Endothelial cell of umbilical vein (primary cell): ENCODE data around the gene TM4SF20. TPM values are rescaled to one million over a fixed set of nuclear protein-coding genes. Genes with fewer than 3 reads are reported as not detected.

ENCODE experiments used
- BruUV-seq: library from RNA; stranded (reverse); fragments of 400-500 nt; replicated peaks from 2 replicates; lab custom pipeline; 2021; lab: Mats Ljungman, UMichigan
- CTCF ChIA-PET: fragments of 300-600, 350-600 bp; sonication (Branson Sonifier 250); formaldehyde crosslinking; loops from one replicate; lab custom pipeline; 2021; ENCODE audit warnings: antibody characterized with exemption, inconsistent platforms; lab: Charles Lee
- POLR2A ChIA-PET: fragments of 300-600, 350-600 bp; sonication (Branson Sonifier 250); formaldehyde crosslinking; loops from one replicate; lab custom pipeline; 2021; ENCODE audit warnings: antibody characterized with exemption, inconsistent platforms; lab: Charles Lee
- DNase-seq: peaks from one replicate; pipeline ENCODE4 v3.0.0-alpha.2; 2011; ENCODE audit warnings: low read depth, low spot score
- FAIRE-seq: peaks from 2 replicates; lab custom pipeline; 2011; peaks lifted over from hg19 to GRCh38; lab: Jason Lieb, UNC
- H2AFZ ChIP-seq: 2 replicates; pipeline ENCODE4 v1.6.0; 2012; ENCODE audit warnings: low read depth, low read length, control low read depth, inconsistent platforms
- H3K27ac ChIP-seq: 2 replicates; pipeline ENCODE4 v1.5.1; 2011; ENCODE audit warnings: low read depth, mild to moderate bottlenecking, control low read depth, low read length, moderate library complexity; ENCODE audit not compliant: insufficient read depth
- H3K27me3 ChIP-seq, 2 experiments: 2 replicates each; pipeline versions ENCODE4 v1.6.0 to v1.6.1; 2011; ENCODE audit warnings: low read length in 2 of 2, mixed read lengths in 1 of 2; ENCODE audit not compliant: control insufficient read depth in 2 of 2, insufficient read depth in 2 of 2
- H3K36me3 ChIP-seq, 2 experiments: 2 replicates in 1 of 2; 3 replicates in 1 of 2; pipeline ENCODE4 v1.5.1; 2011; ENCODE audit warnings: low read length in 2 of 2, mild to moderate bottlenecking in 1 of 2, moderate library complexity in 1 of 2; ENCODE audit not compliant: control insufficient read depth in 2 of 2, insufficient read depth in 2 of 2; ENCODE audit errors: extremely low read depth in 1 of 2
- H3K4me1 ChIP-seq: 3 replicates; pipeline ENCODE4 v1.5.1; 2011; ENCODE audit warnings: mild to moderate bottlenecking, low read length; ENCODE audit not compliant: control insufficient read depth, insufficient read depth; ENCODE audit errors: extremely low read depth
- H3K4me2 ChIP-seq: 2 replicates; pipeline ENCODE4 v1.6.1; 2011; ENCODE audit warnings: low read length, control low read depth, mixed read lengths; ENCODE audit not compliant: insufficient read depth
- H3K4me3 ChIP-seq, 3 experiments: fragments of 200-600 bp in 1 of 3; sonication (generic), shearing (Covaris generic) in 1 of 3; replicated peaks in 1 of 3; 2 replicates each; pipeline ENCODE4 v1.5.1; 2011 to 2016; ENCODE audit warnings: control low read depth in 3 of 3, low read length in 3 of 3, mild to moderate bottlenecking in 2 of 3, inconsistent platforms in 1 of 3, low read depth in 1 of 3, moderate library complexity in 1 of 3; ENCODE audit not compliant: insufficient read depth in 1 of 3
- H3K79me2 ChIP-seq: 2 replicates; pipeline ENCODE4 v1.6.0; 2012; ENCODE audit warnings: low read length, inconsistent platforms; ENCODE audit not compliant: control insufficient read depth, insufficient read depth
- H3K9ac ChIP-seq: replicated peaks from 2 replicates; pipeline ENCODE3; 2011; ENCODE audit warnings: low read length, control low read depth; ENCODE audit not compliant: insufficient read depth; ENCODE audit errors: extremely low read depth
- H3K9me1 ChIP-seq: replicated peaks from 3 replicates; pipeline ENCODE4 v1.6.0; 2011; ENCODE audit warnings: mild to moderate bottlenecking, low read length; ENCODE audit not compliant: control insufficient read depth, insufficient read depth; ENCODE audit errors: extremely low read depth
- H3K9me3 ChIP-seq: replicated peaks from 2 replicates; pipeline ENCODE4 v1.5.1; 2012; ENCODE audit warnings: low read length, inconsistent platforms; ENCODE audit not compliant: control insufficient read depth, insufficient read depth
- H4K20me1 ChIP-seq: replicated peaks from 2 replicates; pipeline ENCODE3; 2011; ENCODE audit warnings: mild to moderate bottlenecking, low read length; ENCODE audit not compliant: control insufficient read depth, insufficient read depth; ENCODE audit errors: extremely low read depth
- EZH2 ChIP-seq: IDR thresholded peaks from 2 replicates; pipeline ENCODE4 v1.6.1; 2012; ENCODE audit warnings: borderline replicate concordance, low read depth, mild to moderate bottlenecking, moderate library complexity, low read length, inconsistent platforms; ENCODE audit not compliant: severe bottlenecking
- FOS ChIP-seq: IDR thresholded peaks from 2 replicates; pipeline ENCODE4 v1.6.1; 2011; ENCODE audit warnings: mild to moderate bottlenecking, low read length, moderate library complexity, borderline replicate concordance; ENCODE audit not compliant: insufficient read depth
- GATA2 ChIP-seq: IDR thresholded peaks from 2 replicates; pipeline ENCODE4 v1.7.0; 2011; ENCODE audit warnings: low read depth, mild to moderate bottlenecking, moderate library complexity, mixed read lengths, low read length; ENCODE audit not compliant: insufficient read length, insufficient read depth
- JUN ChIP-seq: IDR thresholded peaks from 2 replicates; pipeline ENCODE4 v1.6.1; 2011; ENCODE audit warnings: borderline replicate concordance, low read depth; ENCODE audit not compliant: insufficient read length, insufficient read depth
- MYC ChIP-seq: IDR thresholded peaks from one replicate; pipeline ENCODE4 v1.6.1; 2011; ENCODE audit warnings: mild to moderate bottlenecking, low read depth, low read length
- POLR2A ChIP-seq: IDR thresholded peaks from 2 replicates; pipeline ENCODE4 v1.6.1; 2012; ENCODE audit warnings: low read depth, mild to moderate bottlenecking, control low read depth, low read length
- POLR2AphosphoS5 ChIP-seq: IDR thresholded peaks from 2 replicates; pipeline ENCODE4 v1.6.1; 2012; ENCODE audit warnings: low read depth, mild to moderate bottlenecking, control low read depth, low read length, moderate library complexity; ENCODE audit not compliant: insufficient read depth
- dilution Hi-C: fragments of 300-500 bp; cut with MboI; formaldehyde crosslinking; loops from one replicate; pipeline ENCODE4 v1.15.0; 2019; ENCODE audit warnings: low sequenced_read_pairs; ENCODE audit not compliant: extremely low pct_ligation_motif_present
- intact Hi-C: fragments of 100-400 bp; cut with micrococcal nuclease; formaldehyde crosslinking; loops from one replicate; pipeline ENCODE4 v1.10.0; 2022
- polyA plus RNA-seq, 4 experiments: library from polyadenylated mRNA; depleted of rRNA in 3 of 4; stranded (reverse) in 3 of 4; unstranded in 1 of 4; fragments of >200 nt; gene quantifications; 2 replicates each; pipeline versions ENCODE4 v1.2.1 to v1.2.3, GENCODE V29; 2011 to 2012; ENCODE audit warnings: missing spikeins in 1 of 4
- total RNA-seq: library from RNA; stranded (reverse); gene quantifications from 2 replicates; pipeline ENCODE4 v1.2.3, GENCODE V29; 2021
- TF ChIP-seq, protein P1 (sequence below): IDR thresholded peaks from 2 replicates; pipeline ENCODE4 v1.6.1; 2011; ENCODE audit not compliant: insufficient read depth, insufficient read length
- TF ChIP-seq, protein P2 (sequence below), 2 donors: IDR thresholded peaks; 1 replicate in 1 of 2; 2 replicates in 1 of 2; pipeline ENCODE4 v1.5.1; 2011; ENCODE audit warnings: low read length in 2 of 2, mild to moderate bottlenecking in 2 of 2, moderate library complexity in 2 of 2, control low read depth in 1 of 2, inconsistent platforms in 1 of 2, low read depth in 1 of 2; ENCODE audit not compliant: insufficient read depth in 1 of 2; ENCODE audit errors: extremely low read depth in 1 of 2

Gene TM4SF20
- total and polyA plus RNA-seq, 2 donors (not counting 3 experiments of a cell fraction or from before 2014, with no cell fraction given): not detected

DNA sequence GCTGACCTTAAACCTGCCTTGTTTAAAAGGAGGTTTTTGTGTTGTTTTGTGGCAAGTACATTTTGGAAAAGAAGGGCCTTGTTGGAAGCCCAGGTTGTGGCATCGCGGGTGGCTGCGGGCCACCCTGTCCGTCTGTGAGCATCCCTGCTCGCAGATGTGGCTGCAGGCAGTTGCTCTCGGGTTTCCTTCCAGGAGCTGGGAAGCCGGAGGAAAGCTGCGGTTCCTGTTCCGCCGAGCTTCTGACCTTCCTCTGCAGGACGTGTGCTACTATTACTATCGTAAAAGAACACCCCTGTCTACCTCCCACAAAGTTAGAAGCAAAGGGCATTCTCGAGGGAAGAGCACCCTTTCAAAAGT is 53.3 kb downstream of the TM4SF20 start:
- DNase-seq (peak; percentile 52), FAIRE-seq (peak; percentile 21)
- H3K36me3 ChIP-seq: peaks cover 0 to 1% of the 10 kb centered on the region in 2 experiments
- no peaks in the 10 kb centered on the region for H3K9me3 ChIP-seq
- peaks cover 12% of the 10 kb centered on the region for H3K4me1 ChIP-seq
- peak overlapping the region; percentile 59 for H3K27ac ChIP-seq
- H4K20me1 ChIP-seq: no peaks in the 10 kb centered on the region
- peaks cover 33% of the 10 kb centered on the region for H3K79me2 ChIP-seq
- CTCF ChIA-PET: interaction anchor here (0.7 to 3.0 kb wide), 5 partner anchors 10 to 440 kb away, joined by 3 to 10 read pairs (median 5); no protein-coding TSS in a partner anchor
- no TSS peak for BruUV-seq
- H3K27me3 ChIP-seq: no peaks in the 10 kb centered on the region
- no peak for TF ChIP-seq MYC
- TF ChIP-seq GATA2: no peak
- TF ChIP-seq, protein P1, sequence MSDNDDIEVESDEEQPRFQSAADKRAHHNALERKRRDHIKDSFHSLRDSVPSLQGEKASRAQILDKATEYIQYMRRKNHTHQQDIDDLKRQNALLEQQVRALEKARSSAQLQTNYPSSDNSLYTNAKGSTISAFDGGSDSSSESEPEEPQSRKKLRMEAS: no peak
- no peak for TF ChIP-seq FOS
- no peak for TF ChIP-seq POLR2AphosphoS5
- no peak for TF ChIP-seq JUN
- no peak for TF ChIP-seq POLR2A
- TF ChIP-seq, protein P2, sequence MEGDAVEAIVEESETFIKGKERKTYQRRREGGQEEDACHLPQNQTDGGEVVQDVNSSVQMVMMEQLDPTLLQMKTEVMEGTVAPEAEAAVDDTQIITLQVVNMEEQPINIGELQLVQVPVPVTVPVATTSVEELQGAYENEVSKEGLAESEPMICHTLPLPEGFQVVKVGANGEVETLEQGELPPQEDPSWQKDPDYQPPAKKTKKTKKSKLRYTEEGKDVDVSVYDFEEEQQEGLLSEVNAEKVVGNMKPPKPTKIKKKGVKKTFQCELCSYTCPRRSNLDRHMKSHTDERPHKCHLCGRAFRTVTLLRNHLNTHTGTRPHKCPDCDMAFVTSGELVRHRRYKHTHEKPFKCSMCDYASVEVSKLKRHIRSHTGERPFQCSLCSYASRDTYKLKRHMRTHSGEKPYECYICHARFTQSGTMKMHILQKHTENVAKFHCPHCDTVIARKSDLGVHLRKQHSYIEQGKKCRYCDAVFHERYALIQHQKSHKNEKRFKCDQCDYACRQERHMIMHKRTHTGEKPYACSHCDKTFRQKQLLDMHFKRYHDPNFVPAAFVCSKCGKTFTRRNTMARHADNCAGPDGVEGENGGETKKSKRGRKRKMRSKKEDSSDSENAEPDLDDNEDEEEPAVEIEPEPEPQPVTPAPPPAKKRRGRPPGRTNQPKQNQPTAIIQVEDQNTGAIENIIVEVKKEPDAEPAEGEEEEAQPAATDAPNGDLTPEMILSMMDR (IDR thresholded peaks at IDR 0.05; ENCODE audit: extremely low read depth in 1 of 2, insufficient read depth in 1 of 2, low read depth in 1 of 2, low read length in 2 of 2): no peak
- TF ChIP-seq EZH2: no peak
- peak overlapping the region; percentile 82 to 94 (median 85) for H3K4me3 ChIP-seq
- POLR2A ChIA-PET: no interaction called here
- H3K9me1 ChIP-seq: no peaks in the 10 kb centered on the region
- dilution Hi-C loops: no loop called here
- peak overlapping the region; percentile 87 for H3K9ac ChIP-seq
- H2AFZ ChIP-seq: peak overlapping the region; percentile 86
- intact Hi-C loops: loop anchor here (1.0 to 5.0 kb wide), 3 partner anchors 146 to 536 kb away; partner anchors contain the start of gene AGFG1
- H3K4me2 ChIP-seq: peak overlapping the region; percentile 84
